HG03045 (cell line): ENCODE results near the gene C1QA.

Experiments
- ATAC-seq: cut with Tn5 transposase; IDR thresholded peaks from one replicate; pipeline ENCODE4 v1.9.1; 2021; ENCODE audit warnings: mild to moderate bottlenecking, moderate library complexity; ENCODE audit not compliant: unreplicated experiment

C1QA gene, protein sequence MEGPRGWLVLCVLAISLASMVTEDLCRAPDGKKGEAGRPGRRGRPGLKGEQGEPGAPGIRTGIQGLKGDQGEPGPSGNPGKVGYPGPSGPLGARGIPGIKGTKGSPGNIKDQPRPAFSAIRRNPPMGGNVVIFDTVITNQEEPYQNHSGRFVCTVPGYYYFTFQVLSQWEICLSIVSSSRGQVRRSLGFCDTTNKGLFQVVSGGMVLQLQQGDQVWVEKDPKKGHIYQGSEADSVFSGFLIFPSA

DNA sequence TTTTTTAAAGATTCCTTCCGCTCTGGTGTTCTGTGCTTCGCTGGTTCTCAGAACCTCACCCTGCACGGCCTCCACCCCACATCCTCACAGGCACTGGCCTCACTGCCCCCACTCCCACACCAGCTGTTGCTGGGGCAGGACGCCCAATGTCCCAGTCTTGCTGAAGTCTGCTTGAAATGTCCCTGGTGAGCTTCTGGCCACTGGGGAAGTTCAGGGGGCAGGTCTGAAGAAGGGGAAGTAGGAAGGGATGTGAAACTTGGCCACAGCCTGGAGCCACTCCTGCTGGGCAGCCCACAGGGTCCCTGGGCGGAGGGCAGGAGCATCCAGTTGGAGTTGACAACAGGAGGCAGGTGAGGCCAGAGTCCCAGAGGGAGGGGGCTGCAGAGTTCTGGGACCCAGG, at the start of gene C1QA:
Gene C1QA, plus strand, starts transcription at position 276 of the 400 bp plus-strand sequence. CDS start 989 bp downstream, outside the sequence.
- ATAC-seq: no peak

DNA sequence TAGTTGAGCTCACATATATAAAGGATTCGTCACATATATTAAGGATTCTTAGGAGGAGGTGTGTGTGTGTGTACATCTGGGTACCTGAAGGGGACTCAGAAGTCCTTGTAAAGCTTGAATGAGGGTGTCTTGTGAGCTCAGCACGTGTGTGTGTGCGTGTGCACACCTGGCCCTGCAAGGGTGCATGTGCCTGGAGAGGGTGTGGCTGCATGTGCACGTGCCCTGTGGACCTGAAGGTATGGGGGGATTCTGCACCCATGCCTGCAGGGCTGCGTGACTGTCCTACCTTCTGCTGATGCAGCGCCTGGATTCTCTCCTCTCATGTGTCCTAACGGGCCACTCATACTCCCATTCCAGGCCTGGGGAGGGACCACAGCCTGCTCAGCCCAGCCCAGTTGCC, 49.2 kb upstream of the C1QA start:
- ATAC-seq: no peak

DNA sequence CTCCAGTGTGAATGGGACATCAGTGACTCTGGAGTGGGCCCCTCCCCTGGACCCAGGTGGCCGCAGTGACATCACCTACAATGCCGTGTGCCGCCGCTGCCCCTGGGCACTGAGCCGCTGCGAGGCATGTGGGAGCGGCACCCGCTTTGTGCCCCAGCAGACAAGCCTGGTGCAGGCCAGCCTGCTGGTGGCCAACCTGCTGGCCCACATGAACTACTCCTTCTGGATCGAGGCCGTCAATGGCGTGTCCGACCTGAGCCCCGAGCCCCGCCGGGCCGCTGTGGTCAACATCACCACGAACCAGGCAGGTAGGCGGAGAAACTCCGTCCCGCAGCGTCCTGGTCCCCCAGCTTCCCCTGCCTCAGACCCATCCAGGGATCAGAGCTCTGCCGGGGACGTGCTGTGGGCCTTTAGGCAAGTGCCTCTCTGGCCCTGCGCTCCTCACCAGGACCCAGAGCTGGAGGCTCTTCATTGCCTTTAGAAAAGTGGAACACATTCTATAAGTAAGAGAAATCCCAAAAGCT, 47.5 kb upstream of the C1QA start:
- no peak for ATAC-seq

DNA sequence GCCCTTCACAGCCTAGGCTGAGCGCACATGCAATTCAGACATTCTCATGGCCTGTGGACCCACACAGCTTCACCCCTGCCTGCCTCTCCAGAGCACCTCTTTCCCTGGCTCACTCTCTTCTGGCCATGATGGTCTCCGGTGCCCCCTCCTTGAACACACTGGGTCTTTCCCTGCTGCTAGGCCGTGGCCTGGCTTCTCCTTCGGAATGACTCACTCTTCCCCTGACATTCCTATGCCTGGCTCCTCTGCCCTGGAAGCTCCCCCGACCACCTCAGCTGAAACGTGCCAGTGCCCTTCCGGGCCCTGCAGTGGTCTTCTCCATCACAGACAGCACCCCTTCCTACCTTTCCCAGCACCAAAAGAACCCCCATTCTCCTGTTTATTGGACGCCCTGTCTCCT, 44.9 kb upstream of the C1QA start:
- ATAC-seq: no peak

DNA sequence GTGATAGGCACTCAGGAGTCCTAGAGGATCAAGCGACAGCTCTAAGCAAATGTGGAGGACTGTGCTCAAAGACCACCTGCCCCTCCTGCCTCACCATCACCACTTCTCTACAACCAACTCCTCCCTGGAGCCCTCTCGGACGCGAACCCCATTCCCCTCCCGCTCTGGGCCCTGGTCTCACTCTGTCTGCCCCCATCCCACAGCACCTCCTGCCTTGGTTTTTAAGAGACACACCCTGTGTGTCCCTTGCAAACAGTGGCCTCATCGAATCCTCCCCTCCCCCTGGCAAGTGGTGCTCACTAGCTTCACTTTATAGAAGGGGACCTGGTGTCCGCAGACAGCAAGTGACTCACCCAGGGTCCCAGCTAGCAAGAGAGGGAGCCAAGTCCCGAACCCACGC, 44.4 kb upstream of the C1QA start:
- no peak for ATAC-seq

DNA sequence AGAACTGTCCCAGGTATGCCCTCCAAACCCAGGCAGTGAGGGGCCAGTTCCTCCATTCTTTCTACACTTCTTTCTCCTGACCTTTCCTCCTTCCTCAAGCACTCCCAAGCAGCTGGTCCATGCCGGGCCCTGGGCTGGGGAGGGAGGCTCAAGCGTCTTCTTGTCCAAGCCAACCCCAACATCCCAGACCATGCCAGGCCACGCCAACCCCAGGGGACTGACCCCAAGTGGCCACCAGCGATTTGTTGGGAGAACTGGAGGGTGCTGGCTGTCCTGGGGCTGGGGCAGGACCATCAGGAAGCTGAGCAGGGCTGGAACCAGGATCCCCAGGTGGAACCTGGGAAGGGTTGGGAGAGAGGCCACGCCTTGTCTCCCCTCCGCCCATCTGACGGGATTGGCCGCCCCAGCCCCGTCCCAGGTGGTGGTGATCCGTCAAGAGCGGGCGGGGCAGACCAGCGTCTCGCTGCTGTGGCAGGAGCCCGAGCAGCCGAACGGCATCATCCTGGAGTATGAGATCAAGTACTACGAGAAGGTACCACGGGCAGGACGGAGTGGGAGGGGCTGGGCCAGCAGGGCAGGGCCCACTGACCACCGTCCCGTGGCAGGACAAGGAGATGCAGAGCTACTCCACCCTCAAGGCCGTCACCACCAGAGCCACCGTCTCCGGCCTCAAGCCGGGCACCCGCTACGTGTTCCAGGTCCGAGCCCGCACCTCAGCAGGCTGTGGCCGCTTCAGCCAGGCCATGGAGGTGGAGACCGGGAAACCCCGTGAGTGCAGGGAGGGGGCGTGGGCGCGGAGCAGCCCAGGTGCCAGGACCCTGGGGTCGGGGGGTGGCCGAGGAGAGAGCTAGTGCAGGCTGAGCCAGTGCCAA, 43.3 kb upstream of the C1QA start:
- ATAC-seq: no peak

DNA sequence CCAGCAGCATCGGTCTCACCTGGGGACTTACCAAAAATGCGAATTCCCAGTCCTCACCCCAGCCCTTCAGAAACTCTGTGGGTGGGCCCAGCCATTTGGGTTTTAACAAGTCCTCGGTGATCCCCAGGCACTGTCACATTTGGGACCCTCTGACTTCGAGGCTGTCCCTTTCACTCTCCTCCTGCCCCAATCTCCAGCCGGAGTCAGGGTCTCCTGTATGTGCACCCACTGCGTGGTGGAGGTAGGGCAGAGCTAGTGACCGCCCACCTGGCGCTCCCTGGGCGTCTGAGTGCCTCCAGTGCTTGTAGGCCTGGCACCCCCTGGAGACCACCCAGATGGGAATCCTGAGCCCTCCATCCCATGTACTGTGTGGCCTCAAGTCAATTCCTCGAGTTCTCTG, 42.0 kb upstream of the C1QA start:
- no peak for ATAC-seq

DNA sequence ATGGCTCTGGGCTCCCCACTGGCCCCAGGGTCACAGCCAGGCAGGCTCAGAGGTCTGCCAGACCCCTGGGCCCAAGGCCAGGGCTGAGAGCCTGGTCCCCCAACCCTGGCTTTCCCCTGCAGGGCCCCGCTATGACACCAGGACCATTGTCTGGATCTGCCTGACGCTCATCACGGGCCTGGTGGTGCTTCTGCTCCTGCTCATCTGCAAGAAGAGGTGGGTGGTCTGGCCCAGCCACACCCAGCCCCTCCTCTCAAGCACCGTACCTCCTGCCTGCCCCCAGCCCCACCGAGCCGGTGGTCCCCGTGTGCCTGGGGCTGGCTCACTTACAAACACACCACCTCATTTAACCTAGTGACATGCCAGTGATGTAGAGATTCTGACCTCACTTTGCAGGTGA, 41.3 kb upstream of the C1QA start:
- ATAC-seq: no peak

DNA sequence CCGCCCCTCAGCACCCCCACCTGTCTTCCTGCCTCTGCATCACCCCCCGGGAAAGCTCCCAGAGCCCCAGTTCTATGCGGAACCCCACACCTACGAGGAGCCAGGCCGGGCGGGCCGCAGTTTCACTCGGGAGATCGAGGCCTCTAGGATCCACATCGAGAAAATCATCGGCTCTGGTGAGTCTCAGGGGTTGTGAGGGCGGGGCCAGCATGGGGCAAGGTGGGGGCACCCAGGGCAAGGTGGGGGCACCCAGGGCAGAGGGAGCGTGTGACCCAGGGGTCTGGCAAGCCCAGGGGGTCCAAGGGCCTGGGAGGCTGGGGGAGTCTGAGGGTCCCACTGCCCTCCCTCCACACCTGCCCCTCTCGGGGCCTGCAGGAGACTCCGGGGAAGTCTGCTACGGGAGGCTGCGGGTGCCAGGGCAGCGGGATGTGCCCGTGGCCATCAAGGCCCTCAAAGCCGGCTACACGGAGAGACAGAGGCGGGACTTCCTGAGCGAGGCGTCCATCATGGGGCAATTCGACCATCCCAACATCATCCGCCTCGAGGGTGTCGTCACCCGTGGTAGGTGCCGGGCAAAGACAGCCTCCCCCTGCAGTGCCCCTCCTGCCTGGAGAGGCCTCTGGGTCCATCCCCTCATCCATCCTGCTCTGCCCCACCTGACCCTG, 39.0 kb upstream of the C1QA start:
- ATAC-seq: no peak

DNA sequence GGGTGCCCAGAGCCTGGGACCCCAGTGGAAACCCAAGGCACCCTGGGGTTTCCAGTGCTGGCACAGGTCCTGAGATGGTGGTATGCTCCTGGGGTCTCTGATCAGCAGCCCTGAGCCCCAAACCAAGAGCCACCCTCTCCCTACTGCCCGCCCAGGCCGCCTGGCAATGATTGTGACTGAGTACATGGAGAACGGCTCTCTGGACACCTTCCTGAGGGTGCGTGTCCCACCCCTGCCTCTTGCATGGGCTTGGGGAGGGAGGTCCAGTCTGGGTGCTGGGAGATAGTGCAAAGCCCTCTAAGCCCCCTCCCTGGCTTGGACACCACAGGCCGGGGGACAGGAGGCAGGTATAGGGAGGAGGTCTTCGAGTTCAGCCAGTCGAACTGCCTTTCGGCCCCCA, 38.4 kb upstream of the C1QA start:
- ATAC-seq: no peak

DNA sequence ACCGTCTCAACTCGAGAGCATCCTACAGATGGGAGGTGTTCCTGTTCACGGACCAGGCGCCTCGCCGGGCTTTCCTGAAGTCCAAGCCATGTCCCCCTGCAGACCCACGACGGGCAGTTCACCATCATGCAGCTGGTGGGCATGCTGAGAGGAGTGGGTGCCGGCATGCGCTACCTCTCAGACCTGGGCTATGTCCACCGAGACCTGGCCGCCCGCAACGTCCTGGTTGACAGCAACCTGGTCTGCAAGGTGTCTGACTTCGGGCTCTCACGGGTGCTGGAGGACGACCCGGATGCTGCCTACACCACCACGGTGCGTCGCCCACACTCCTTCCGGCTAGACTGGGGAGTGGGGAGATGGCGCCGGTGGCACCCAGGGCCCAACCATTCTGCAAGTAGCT, 37.7 kb upstream of the C1QA start:
- no peak for ATAC-seq

DNA sequence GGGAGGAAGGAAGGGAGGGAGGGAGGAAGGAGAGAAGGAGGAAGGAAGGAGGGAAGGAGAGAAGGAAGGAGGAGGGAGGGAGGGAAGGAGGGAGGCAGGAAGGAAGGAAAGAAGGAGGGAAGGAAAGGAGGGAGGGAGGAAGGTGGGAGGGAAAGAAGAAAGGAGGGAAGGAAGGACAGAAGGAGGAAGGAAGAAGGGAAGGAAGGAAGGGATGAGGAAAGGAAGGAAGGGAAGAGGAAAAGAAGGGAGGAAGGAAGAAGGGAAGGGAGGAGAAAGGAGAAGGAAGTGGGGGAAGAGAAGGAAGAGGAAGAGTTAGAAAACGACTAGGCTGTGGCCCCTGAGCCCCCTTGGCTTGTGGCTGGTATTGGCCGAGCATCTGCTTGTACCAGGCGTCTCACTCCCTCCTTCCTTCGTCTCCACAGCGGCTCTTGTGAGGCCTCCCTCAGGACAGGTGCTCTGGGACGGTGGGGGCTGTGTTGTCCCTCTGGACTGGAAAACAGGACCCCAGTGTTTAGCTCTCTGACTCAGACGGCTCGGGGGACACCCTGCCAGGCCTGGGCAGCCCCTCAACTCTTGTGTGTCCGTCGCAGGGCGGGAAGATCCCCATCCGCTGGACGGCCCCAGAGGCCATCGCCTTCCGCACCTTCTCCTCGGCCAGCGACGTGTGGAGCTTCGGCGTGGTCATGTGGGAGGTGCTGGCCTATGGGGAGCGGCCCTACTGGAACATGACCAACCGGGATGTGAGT, 36.2 kb upstream of the C1QA start:
- ATAC-seq: no peak

DNA sequence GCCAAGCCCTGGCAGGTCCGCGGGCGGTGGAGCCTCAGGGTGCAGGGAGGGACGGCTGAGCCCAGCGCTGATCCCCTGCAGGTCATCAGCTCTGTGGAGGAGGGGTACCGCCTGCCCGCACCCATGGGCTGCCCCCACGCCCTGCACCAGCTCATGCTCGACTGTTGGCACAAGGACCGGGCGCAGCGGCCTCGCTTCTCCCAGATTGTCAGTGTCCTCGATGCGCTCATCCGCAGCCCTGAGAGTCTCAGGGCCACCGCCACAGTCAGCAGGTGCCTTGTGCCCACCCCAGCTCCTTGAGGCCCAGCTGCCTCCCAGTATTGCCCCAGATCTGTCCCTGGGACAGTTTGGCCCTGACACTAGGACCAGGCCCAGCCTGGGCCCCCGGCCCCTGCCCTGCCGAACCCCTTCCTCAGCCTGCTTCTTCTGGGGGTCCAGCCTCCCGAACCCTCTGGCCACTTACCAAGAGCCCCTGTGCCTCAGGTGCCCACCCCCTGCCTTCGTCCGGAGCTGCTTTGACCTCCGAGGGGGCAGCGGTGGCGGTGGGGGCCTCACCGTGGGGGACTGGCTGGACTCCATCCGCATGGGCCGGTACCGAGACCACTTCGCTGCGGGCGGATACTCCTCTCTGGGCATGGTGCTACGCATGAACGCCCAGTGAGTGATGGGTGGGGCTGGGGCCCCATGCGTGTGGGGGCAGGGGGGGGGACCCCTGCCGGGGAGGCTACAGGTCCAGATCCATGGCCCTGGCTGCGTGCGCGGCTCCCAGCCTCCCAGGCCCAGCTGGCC, 35.4 kb upstream of the C1QA start:
- ATAC-seq: no peak

DNA sequence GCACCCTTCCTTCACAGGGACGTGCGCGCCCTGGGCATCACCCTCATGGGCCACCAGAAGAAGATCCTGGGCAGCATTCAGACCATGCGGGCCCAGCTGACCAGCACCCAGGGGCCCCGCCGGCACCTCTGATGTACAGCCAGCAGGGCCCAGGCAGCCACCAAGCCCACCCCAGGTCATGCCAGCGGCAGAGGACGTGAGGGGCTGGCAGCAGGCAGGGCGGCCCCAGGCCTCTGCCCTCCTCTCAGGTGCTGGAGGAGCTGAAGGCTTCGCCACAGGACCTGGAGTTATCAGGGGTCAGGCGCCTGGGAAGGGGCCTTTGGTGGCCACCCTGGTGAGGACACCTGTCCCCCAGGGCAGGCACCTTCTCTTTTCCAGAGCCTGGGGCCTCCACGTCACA, 34.8 kb upstream of the C1QA start:
- no peak for ATAC-seq

DNA sequence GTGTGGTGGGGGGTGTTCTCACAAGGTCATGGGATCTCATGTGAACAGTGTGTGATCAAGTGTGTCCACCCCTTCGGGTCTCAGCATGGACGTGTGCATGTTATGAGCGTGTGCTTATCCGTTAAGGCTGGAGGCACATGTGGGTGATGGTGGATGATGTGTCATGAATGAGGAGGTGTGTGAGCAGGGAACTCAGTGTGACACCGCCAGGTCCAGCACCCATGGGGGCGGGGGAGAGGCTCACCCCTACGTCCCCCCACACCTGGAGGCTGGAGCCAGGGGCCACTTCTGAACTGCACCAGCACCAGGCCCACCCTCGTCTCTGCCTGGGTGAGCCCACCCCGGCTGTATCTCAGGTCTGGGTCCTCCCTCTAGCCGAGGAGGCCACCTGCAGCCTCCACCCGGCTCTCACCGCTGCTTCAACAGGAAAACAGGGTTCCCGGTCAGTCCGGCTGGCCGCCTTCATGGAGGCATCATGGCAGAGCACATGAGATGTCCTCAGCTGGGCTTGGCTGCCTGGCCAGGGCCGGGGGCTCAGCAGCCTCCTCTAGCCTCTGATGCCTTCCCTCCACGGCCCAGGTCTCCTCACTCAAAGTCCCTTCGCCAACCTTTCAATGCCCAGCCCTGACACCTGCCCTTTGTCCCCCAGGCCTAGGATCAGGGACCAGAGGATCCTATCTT, 34.2 kb upstream of the C1QA start:
- no peak for ATAC-seq

DNA sequence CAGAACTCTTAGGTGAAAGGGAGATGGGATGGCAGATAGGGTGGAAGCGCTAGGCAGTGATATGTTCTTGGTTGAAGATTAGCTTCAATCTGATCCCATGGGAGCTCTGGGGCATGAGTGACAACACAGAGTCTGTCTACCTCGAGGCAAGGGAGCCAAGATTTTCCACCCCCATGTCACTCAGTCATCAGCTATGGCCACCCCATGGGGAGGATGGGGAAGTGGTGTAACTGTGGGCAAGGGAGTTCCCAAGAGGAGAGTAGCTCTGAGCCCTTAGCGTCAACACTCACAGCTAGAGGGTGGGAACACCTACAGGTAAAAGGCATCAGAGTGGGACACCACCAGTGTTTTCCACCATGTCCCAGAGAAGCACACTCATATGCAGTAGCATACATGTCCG, 30.3 kb upstream of the C1QA start:
- ATAC-seq: no peak

DNA sequence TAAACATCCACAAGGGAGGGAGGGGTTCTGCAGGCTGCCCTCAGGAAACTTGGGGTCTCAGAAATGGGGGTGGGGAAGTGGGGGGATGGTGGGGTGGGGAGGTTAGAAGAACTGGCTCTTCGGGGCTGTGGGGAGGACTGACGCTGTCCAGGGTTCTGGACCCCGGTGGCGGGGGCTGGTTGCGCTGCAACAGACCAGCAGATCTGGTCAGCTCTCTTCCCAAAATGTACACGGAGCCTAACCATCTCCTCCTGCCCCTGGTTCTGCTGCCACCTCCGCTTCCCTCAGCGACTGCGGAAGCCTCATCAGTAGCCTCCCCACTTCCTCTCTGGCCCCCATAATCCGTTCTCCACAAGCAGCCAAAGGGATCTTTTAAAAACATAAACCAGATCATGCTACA, 29.3 kb upstream of the C1QA start:
- ATAC-seq: no peak

DNA sequence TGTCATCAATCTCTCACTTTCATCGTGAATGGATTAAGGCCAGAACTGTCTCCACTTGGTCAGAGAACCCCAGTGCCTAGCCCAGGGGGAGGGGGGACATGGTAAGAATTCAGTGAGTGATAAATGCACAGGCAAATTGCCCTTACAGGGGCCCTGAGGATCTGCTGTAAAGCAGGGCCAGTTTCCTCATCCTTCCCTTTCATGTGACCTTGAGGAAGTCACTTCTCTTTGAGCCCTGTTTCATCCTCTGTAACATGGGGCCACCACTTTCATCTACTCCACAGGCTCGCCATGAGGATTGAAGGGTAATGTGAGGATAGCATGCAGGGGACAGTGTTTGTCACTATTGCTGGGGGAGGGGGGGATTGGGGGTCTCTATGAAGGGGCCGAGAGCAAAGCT, 28.1 kb upstream of the C1QA start:
- no peak for ATAC-seq

DNA sequence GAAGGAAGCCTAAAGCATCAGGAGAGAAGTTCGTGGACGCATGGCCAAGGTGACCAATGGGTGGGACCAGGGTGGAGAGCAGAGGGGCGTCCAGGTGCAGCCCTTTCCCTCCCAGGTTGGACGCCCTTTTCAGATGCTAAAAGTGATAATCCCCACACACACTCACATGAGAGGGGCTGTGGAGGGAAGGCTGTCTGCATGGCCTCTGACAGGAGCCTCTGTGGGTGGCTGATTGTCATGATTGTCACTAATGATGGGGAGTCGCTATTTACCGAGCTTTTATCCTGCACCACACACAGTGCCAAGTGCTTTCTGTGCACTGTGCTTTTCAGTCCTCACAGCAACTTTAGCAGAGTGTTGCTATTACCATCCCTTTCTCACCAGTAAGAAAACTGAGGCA, 27.1 kb upstream of the C1QA start:
- no peak for ATAC-seq

DNA sequence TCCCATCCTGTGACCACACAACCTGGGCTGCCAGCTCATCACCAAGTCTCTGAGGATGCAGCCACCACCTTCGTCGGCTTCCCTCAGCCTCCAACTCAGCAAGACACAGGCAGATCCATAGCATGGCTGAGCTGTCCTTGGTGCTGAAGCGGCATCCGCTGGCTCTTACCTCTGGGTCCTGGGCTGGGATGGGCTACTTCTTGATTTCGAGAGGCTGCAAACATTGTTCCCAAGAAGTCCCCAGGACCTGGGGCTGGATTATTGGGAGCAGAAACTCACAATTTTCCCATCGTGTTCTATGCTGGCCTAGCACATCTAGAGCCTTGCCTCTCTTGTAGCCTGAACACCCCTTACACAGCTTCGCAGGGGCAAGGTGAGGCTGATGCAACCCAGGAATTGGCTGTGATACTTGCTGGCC, 24.9 kb upstream of the C1QA start:
- ATAC-seq: no peak
